ENCODE data around the gene THOC7. TPM values are rescaled to one million over a fixed set of nuclear protein-coding genes. Genes with fewer than 3 reads are reported as not detected.

The THOC7 gene
- total RNA-seq, 1 experiment from 2014 or later, result 53.0 TPM

- TF ChIP-seq SMAD3 (CRISPR knock-in tag; IDR thresholded peaks at IDR 0.05; ENCODE audit: borderline replicate concordance) (no peak), GRHL2 (CRISPR knock-in tag; IDR thresholded peaks at IDR 0.05; ENCODE audit: insufficient replicate concordance, severe bottlenecking) (no peak), PRDM15 (CRISPR knock-in tag; IDR thresholded peaks at IDR 0.05) (no peak), ZNF425 (CRISPR knock-in tag; conservative IDR thresholded peaks at IDR 0.05) (no peak), GTF2I (CRISPR knock-in tag; conservative IDR thresholded peaks at IDR 0.05) (no peak), ATF6 (CRISPR knock-in tag; IDR thresholded peaks at IDR 0.05) (no peak), E2F4 (CRISPR knock-in tag; IDR thresholded peaks at IDR 0.05; ENCODE audit: borderline replicate concordance, low read depth) (no peak), ZNF671 (CRISPR knock-in tag; IDR thresholded peaks at IDR 0.05) (no peak)
Observed at GRCh38 chr3:63872135-63872924, 8.7 kb upstream of the THOC7 start (continued).

- ATAC-seq (peak; percentile 39; the same call in 1 of the 2 replicates), DNase-seq (ENCODE audit: low spot score) (no peak)
- peaks cover 4% of the 10 kb centered on the region; the same call in 1 of the 2 replicates for H3K36me3 Mint-ChIP-seq
- ChIA-PET POLR2A (no interaction called here), CTCF (interaction anchor here (0.6 kb wide), 1 partner anchor 152 kb away, joined by 3 read pairs; no protein-coding TSS in a partner anchor)
- H3K27me3 Mint-ChIP-seq (ENCODE audit: low read depth), result no peaks in the 10 kb centered on the region
- no peaks in the 10 kb centered on the region for H3K9me3 Mint-ChIP-seq
- H3K4me1 Mint-ChIP-seq, result peaks cover 19% of the 10 kb centered on the region
- H3K4me3 Mint-ChIP-seq, result no peak overlapping the region
- peak overlapping the region; percentile 49; the same call in 1 of the 2 replicates for H3K27ac Mint-ChIP-seq
- TF ChIP-seq NFYB (CRISPR knock-in tag; conservative IDR thresholded peaks at IDR 0.05; ENCODE audit: low read depth) (no peak), ZBTB43 (CRISPR knock-in tag; IDR thresholded peaks at IDR 0.05) (no peak), FOXP4 (CRISPR knock-in tag; IDR thresholded peaks at IDR 0.05) (no peak), CREM (CRISPR knock-in tag; IDR thresholded peaks at IDR 0.05) (no peak), NFE2L1 (CRISPR knock-in tag; IDR thresholded peaks at IDR 0.05) (no peak), E2F5 (CRISPR knock-in tag; IDR thresholded peaks at IDR 0.05) (no peak), SP1 (CRISPR knock-in tag; conservative IDR thresholded peaks at IDR 0.05) (no peak), ESRRA (CRISPR knock-in tag; IDR thresholded peaks at IDR 0.05; ENCODE audit: borderline replicate concordance) (no peak), ZNF396 (CRISPR knock-in tag; IDR thresholded peaks at IDR 0.05; ENCODE audit: borderline replicate concordance) (no peak), CDX4 (CRISPR knock-in tag; IDR thresholded peaks at IDR 0.05; ENCODE audit: borderline replicate concordance) (no peak), NR2C2 (CRISPR knock-in tag; IDR thresholded peaks at IDR 0.05) (no peak), ZNF671 (CRISPR knock-in tag; IDR thresholded peaks at IDR 0.05) (no peak), TEAD1 (CRISPR knock-in tag; IDR thresholded peaks at IDR 0.05) (no peak), ETV6 (CRISPR knock-in tag; IDR thresholded peaks at IDR 0.05) (no peak)
Observed at GRCh38 chr3:63870615-63871005, 7.0 kb upstream of the THOC7 start.
